Measurements from ENCODE around the gene MACROH2A2.
A peak's percentile ranks its signal among the peaks of the same experiment; 100 is the strongest.

The MACROH2A2 gene

GRCh38 chr10:70130878-70131559 lies 78.4 kb downstream of the MACROH2A2 start:
- no peak for TF ChIP-seq CTCF (IDR thresholded peaks at IDR 0.05; ENCODE audit: low read depth, low read length)
- no peak overlapping the region for H3K4me3 ChIP-seq (ENCODE audit: low read depth, low read length)
- DNase-seq (ENCODE audit: low read depth, low spot score): peak; percentile 46
- in situ Hi-C loops (cut with HindIII; ENCODE audit: low sequenced_read_pairs): no loop called here

DNA sequence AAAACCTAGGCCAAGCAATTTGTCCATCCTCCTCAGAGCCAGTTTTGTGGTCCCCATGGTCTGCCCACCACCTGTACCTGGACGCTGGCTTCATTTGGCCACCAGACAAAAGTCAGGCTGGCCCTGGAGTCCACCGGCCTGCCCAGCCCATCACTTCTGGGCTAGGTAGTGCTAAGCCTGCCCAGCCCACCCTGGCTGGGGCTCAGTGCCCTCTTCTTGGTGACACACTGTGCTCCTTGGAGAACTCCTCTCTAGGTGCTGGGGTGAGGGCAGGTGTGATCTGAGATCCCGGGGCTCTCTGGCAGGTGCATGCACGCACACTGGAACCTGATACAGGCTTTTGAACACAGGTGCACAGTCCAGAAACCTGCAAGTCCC lies 78.9 kb downstream of the MACROH2A2 start:
- no peak for DNase-seq (ENCODE audit: low read depth, low spot score)
- in situ Hi-C loops (cut with HindIII; ENCODE audit: low sequenced_read_pairs): no loop called here
- no peak for TF ChIP-seq CTCF (IDR thresholded peaks at IDR 0.05; ENCODE audit: low read depth, low read length)
- H3K4me3 ChIP-seq (ENCODE audit: low read depth, low read length): peak overlapping the region; percentile 55

DNA sequence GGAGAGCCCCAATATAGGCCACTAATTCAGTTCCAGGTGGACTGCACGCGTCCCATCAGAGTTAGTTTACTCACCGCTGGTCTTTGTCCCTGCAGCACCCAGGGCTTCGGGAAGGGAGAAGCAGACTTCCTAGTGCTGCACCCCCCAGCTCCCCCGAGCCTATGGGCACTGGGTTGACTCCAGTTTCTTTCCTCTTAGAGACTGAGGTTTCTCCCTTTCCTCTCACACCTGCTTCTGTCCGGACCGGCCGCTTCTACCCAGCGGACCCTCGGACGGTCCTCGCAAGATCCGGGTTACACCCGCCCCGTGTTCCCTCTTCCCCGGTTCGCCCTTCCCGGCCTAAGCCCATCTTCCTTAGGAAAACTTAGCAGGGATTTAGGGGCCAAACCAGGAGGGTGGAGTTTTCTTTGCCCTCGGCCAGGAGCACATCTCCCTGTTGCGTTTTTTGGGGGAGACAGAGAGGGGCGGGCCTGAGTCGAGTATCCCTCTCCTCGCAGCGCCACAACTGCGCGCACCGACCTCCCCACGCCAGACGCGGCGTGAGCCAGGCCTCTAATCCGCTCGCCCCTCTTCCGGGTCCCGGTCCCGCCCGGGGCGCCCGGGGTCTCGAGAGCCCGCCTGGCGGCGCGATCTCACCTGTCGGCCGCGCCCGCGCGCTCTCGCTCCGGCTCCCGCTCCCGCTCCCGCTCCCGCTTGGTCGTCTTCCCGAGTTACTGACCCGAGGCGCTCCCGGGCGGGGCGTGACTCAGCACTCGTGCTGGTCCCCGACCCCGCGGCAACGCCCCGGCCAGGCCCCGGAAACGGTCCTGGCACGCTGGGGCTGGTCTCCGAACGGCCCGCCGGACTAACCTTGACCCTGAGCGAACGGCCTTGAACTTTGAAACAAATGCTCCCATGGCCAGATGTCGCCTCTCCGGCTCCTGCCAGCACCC lies 79.7 kb downstream of the MACROH2A2 start, which contains the start of gene AIFM2:
Gene AIFM2 (minus strand): TSS at position 728 of the 932 bp plus-strand sequence. CDS start 8,741 bp downstream, outside the sequence.
- in situ Hi-C loops (cut with HindIII; ENCODE audit: low sequenced_read_pairs): no loop called here
- peak; percentile 63 for DNase-seq (ENCODE audit: low read depth, low spot score)
- peak within 1 kb of the TSS; percentile 55 for H3K4me3 ChIP-seq (ENCODE audit: low read depth, low read length)
- TF ChIP-seq CTCF (IDR thresholded peaks at IDR 0.05; ENCODE audit: low read depth, low read length): no peak

GRCh38 chr10:70135046-70135445 lies 82.4 kb downstream of the MACROH2A2 start:
- no peak for DNase-seq (ENCODE audit: low read depth, low spot score)
- in situ Hi-C loops (cut with HindIII; ENCODE audit: low sequenced_read_pairs): no loop called here
- no peak overlapping the region for H3K4me3 ChIP-seq (ENCODE audit: low read depth, low read length)
- TF ChIP-seq CTCF (IDR thresholded peaks at IDR 0.05; ENCODE audit: low read depth, low read length): no peak

DNA sequence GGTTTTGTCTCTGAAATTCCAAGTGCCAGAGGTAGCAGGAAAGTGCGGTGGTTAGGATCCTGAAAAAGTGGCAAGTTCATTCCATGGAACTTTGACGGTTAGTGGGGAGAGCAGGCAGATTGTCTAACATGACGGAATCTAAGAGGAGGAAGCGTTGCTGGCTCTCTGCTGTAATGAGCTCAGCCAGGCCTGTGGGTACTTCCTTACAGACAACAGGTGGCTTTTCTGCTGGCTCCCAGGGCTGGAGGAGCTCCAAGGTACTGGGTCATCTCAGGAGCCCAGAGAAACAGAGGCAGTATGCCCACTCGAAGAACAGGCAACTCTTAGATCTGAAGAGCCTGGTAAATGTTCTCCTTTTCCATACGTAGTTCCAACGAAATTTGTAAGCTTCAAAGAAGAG lies 83.0 kb downstream of the MACROH2A2 start:
- in situ Hi-C loops (cut with HindIII; ENCODE audit: low sequenced_read_pairs): no loop called here
- DNase-seq (ENCODE audit: low read depth, low spot score): no peak
- H3K4me3 ChIP-seq (ENCODE audit: low read depth, low read length): no peak overlapping the region
- no peak for TF ChIP-seq CTCF (IDR thresholded peaks at IDR 0.05; ENCODE audit: low read depth, low read length)

DNA sequence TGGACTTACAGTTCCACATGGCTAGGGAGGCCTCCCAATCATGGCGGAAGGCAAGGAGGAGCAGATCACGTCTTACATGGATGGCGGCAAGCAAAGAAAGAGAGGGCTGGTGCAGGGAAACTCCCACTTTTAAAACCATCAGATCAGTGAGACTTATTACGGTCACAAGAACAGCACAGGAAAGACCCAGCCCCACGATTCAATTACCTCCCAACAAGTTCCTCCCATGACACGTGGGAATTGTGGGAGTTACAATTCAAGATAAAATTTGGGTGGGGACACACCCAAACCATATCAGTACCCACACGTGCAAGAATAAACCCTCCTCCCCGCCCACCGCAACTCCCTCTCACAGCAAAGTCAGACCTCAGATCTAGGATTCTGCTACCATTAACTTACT lies 84.5 kb downstream of the MACROH2A2 start:
- DNase-seq (ENCODE audit: low read depth, low spot score): no peak
- in situ Hi-C loops (cut with HindIII; ENCODE audit: low sequenced_read_pairs): no loop called here
- no peak for TF ChIP-seq CTCF (IDR thresholded peaks at IDR 0.05; ENCODE audit: low read depth, low read length)
- no peak overlapping the region for H3K4me3 ChIP-seq (ENCODE audit: low read depth, low read length)
